GM18873 (cell line): ENCODE results near the gene HSPA9.

Experiments
- ATAC-seq: cut with Tn5 transposase; IDR thresholded peaks from one replicate; pipeline ENCODE4 v1.9.1; 2021; ENCODE audit warnings: mild to moderate bottlenecking, moderate library complexity, moderate number of reproducible peaks; ENCODE audit not compliant: unreplicated experiment, low FRiP score

HSPA9 gene

GRCh38 chr5:138575194-138576015 lies at the start of gene HSPA9:
Gene HSPA9 (minus strand): TSS chr5:138575401. CDS start chr5:138575318, 83 bp downstream.
- ATAC-seq = peak; percentile 83

GRCh38 chr5:138623053-138623452 lies 47.9 kb upstream of the HSPA9 start:
- ATAC-seq = no peak

GRCh38 chr5:138622051-138622450 lies 46.9 kb upstream of the HSPA9 start:
- no peak for ATAC-seq

GRCh38 chr5:138620663-138621224 lies 45.5 kb upstream of the HSPA9 start:
- no peak for ATAC-seq

GRCh38 chr5:138616508-138616907 lies 41.3 kb upstream of the HSPA9 start:
- no peak for ATAC-seq

GRCh38 chr5:138615461-138615860 lies 40.3 kb upstream of the HSPA9 start:
- ATAC-seq = no peak

GRCh38 chr5:138611678-138612218 lies 36.5 kb upstream of the HSPA9 start:
- ATAC-seq = no peak

GRCh38 chr5:138610918-138611677 lies 35.9 kb upstream of the HSPA9 start:
- no peak for ATAC-seq

GRCh38 chr5:138610415-138610917 lies 35.3 kb upstream of the HSPA9 start:
- no peak for ATAC-seq

- ATAC-seq = no peak
These were observed 31.3 kb upstream of the HSPA9 start for GRCh38 chr5:138606378-138607064.

GRCh38 chr5:138605254-138605972 lies 30.2 kb upstream of the HSPA9 start:
- ATAC-seq = peak; percentile 74

- no peak for ATAC-seq
These were observed 29.1 kb upstream of the HSPA9 start for GRCh38 chr5:138604176-138604785.

GRCh38 chr5:138603249-138603920 lies 28.2 kb upstream of the HSPA9 start:
- no peak for ATAC-seq

- no peak for ATAC-seq
These were observed 27.3 kb upstream of the HSPA9 start for GRCh38 chr5:138602371-138603000.

GRCh38 chr5:138601444-138601843 lies 26.2 kb upstream of the HSPA9 start:
- ATAC-seq = no peak

- no peak for ATAC-seq
These were observed 25.2 kb upstream of the HSPA9 start for GRCh38 chr5:138600446-138600845.

GRCh38 chr5:138597661-138598400 lies 22.6 kb upstream of the HSPA9 start:
- no peak for ATAC-seq
